Hepatocyte (in vitro differentiated cells): Measurements from ENCODE around the gene REEP5. TPM values are rescaled to one million over a fixed set of nuclear protein-coding genes. Genes with fewer than 3 reads are reported as not detected.
"Not testable (repeated sequence)": the region's sequence is repeated elsewhere in the genome, so short reads cannot be mapped to it uniquely, and the experiment has no call there.

Experiments used
- DNase-seq: peaks from one replicate; pipeline ENCODE4 v3.0.0-alpha.2; 2016; ENCODE audit warnings: low spot score
- H2AFZ ChIP-seq: fragments of 200-600 bp; sonication (generic); 2 replicates; pipeline ENCODE4 v1.6.0; 2016; ENCODE audit warnings: antibody characterized with exemption, mild to moderate bottlenecking
- H3K27ac ChIP-seq: fragments of 200-600 bp; sonication (generic); 2 replicates; pipeline ENCODE4 v1.5.1; 2016; ENCODE audit warnings: mild to moderate bottlenecking
- H3K27me3 ChIP-seq: fragments of 200-600 bp; sonication (generic); 2 replicates; pipeline ENCODE4 v1.6.1; 2016
- H3K36me3 ChIP-seq: fragments of 200-600 bp; sonication (generic); replicated peaks from 2 replicates; pipeline ENCODE4 v1.5.1; 2016; ENCODE audit warnings: low read depth; ENCODE audit not compliant: insufficient read depth
- H3K4me1 ChIP-seq: fragments of 200-600 bp; sonication (generic); 2 replicates; pipeline ENCODE4 v1.5.1; 2016; ENCODE audit warnings: mild to moderate bottlenecking, moderate library complexity; ENCODE audit not compliant: insufficient read depth
- H3K4me2 ChIP-seq: fragments of 200-600 bp; sonication (generic); 2 replicates; pipeline ENCODE4 v1.6.0; 2016
- H3K4me3 ChIP-seq: fragments of 200-600 bp; sonication (generic); 2 replicates; pipeline ENCODE4 v1.5.1; 2016; ENCODE audit warnings: mild to moderate bottlenecking
- H3K79me2 ChIP-seq: fragments of 200-600 bp; sonication (generic); 2 replicates; pipeline ENCODE4 v1.6.0; 2017; ENCODE audit warnings: mild to moderate bottlenecking
- H3K9me2 ChIP-seq: fragments of 200-600 bp; sonication (generic); replicated peaks from 2 replicates; pipeline ENCODE4 v1.6.0; 2017; ENCODE audit warnings: mild to moderate bottlenecking; ENCODE audit not compliant: insufficient read depth
- H3K9me3 ChIP-seq: fragments of 200-600 bp; sonication (generic); 2 replicates; pipeline ENCODE4 v1.5.1; 2016; ENCODE audit warnings: low read depth, mild to moderate bottlenecking
- H4K20me1 ChIP-seq: fragments of 200-600 bp; sonication (generic); 2 replicates; pipeline ENCODE4 v1.6.0; 2016; ENCODE audit warnings: mild to moderate bottlenecking; ENCODE audit not compliant: insufficient read depth, poor library complexity, severe bottlenecking
- EZH2 ChIP-seq: fragments of 200-600 bp; sonication (generic); IDR thresholded peaks from 2 replicates; pipeline ENCODE4 v1.6.1; 2016; ENCODE audit warnings: antibody characterized with exemption, mild to moderate bottlenecking, borderline replicate concordance
- EZH2phosphoT487 ChIP-seq: fragments of 200-600 bp; sonication (generic); IDR thresholded peaks from one replicate; pipeline ENCODE4 v1.6.1; 2018; ENCODE audit warnings: antibody characterized with exemption, mild to moderate bottlenecking, low read depth, moderate library complexity; ENCODE audit not compliant: unreplicated experiment, severe bottlenecking
- WGBS: methylation state at CpG from one replicate; pipeline ENCODE4 v1.1.6; 2016; ENCODE audit warnings: low lambda C conversion rate; ENCODE audit errors: missing lambda C conversion rate; 5-methylcytosine and 5-hydroxymethylcytosine counted together
- polyA plus RNA-seq: library from polyadenylated mRNA; unstranded; fragments of >200 nt; fragmentation: Nextera tagmentation; extraction: Ambion mirVana; gene quantifications from 2 replicates; pipeline ENCODE4 v1.2.1, GENCODE V29; 2016
- total RNA-seq: library from RNA; depleted of rRNA; stranded (reverse); fragments of >200 nt; gene quantifications from 2 replicates; pipeline ENCODE4 v1.2.3, GENCODE V29; 2014
- TF ChIP-seq, protein P1 (sequence below): fragments of 200-600 bp; sonication (generic); IDR thresholded peaks from 2 replicates; pipeline ENCODE4 v1.5.1; 2016; ENCODE audit warnings: antibody characterized with exemption, mild to moderate bottlenecking; ENCODE audit not compliant: poor library complexity

REEP5 gene
- total and polyA plus RNA-seq, 2 experiments from 2014 or later: 57.3 to 208 TPM

DNA sequence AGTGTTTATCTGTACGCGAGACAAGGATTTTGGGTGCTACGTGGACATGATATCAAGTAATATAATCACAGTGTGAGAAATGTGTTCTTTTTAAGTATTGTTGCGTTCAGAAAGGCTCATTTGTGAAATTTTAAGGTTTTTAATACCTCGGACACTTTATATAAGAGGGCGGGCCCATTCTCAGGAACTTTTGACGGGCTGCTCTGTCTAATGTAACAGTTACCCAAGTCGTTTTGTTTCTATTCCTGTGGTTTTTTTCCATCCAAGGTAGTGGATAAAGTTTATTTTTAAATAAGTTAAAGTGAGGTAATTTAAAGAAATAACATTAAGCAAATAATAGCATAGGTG lies 60.4 kb downstream of the REEP5 start:
- 2% methylated on average over 8 of the region's 8 CpGs for WGBS
- Histone ChIP-seq H3K4me3 (peak overlapping the region; percentile 65), H3K36me3 (no peaks in the 10 kb centered on the region), H2AFZ (peak overlapping the region; percentile 51), H3K9me2 (no peaks in the 10 kb centered on the region), H3K9me3 (no peaks in the 10 kb centered on the region), H3K4me1 (peaks cover 19% of the 10 kb centered on the region), H4K20me1 (peaks cover 9% of the 10 kb centered on the region), H3K79me2 (peaks cover 45% of the 10 kb centered on the region), H3K27ac (peak overlapping the region; percentile 89), H3K4me2 (peak overlapping the region; percentile 91), H3K27me3 (no peaks in the 10 kb centered on the region)
- TF ChIP-seq, protein P1, sequence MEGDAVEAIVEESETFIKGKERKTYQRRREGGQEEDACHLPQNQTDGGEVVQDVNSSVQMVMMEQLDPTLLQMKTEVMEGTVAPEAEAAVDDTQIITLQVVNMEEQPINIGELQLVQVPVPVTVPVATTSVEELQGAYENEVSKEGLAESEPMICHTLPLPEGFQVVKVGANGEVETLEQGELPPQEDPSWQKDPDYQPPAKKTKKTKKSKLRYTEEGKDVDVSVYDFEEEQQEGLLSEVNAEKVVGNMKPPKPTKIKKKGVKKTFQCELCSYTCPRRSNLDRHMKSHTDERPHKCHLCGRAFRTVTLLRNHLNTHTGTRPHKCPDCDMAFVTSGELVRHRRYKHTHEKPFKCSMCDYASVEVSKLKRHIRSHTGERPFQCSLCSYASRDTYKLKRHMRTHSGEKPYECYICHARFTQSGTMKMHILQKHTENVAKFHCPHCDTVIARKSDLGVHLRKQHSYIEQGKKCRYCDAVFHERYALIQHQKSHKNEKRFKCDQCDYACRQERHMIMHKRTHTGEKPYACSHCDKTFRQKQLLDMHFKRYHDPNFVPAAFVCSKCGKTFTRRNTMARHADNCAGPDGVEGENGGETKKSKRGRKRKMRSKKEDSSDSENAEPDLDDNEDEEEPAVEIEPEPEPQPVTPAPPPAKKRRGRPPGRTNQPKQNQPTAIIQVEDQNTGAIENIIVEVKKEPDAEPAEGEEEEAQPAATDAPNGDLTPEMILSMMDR: no peak
- TF ChIP-seq EZH2 (no peak), EZH2phosphoT487 (no peak)
- DNase-seq: no peak

DNA sequence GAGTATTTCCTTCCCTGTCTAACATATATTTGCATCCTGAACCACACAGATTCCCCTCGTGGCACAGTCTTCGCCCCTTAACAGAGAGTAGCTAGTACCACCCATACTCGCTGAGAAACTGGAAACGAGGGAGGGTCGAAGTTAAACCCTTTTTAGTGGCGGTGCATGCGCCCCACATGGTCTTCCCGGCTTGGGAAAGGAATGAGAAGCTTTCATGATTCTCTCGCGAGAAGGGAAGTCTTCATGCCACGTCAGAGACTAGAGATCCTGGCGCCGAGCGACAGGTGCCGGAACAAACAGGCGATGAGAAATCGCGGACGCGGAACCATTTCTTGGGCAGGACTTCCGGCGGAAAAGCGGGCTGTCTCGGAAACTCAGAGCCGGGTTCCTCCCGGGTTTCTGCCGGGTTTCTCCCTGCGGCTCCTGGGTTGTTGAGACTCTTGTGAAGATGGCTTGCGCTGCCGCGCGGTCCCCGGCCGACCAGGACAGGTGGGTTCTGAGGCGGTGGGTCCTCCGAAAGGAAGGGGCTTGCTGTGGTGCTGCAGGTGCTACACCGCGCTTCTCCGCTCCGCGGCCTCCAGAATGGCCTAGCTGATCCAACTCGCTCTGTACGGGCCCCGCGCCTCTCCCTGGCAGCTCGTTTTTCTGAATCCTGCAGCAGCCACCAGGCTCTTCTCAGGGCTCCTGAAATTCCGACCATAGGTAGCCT lies 60.9 kb downstream of the REEP5 start, which contains the start of gene SRP19:
SRP19 (plus strand) TSS at position 359 of the 709 bp plus-strand sequence; CDS start at position 449, 90 bp downstream.
- peak within 1 kb of the TSS; percentile 97 for H2AFZ ChIP-seq
- no peaks in the 10 kb centered on the region for H3K9me3 ChIP-seq
- peak; percentile 97 for DNase-seq
- H3K79me2 ChIP-seq: peaks cover 45% of the 10 kb centered on the region
- WGBS: 2% methylated on average over 47 of the region's 47 CpGs
- peak within 1 kb of the TSS; percentile 65 for H3K4me3 ChIP-seq
- TF ChIP-seq EZH2 (no peak), EZH2phosphoT487 (no peak)
- TF ChIP-seq, protein P1: no peak
- H3K27ac ChIP-seq: peak within 1 kb of the TSS; percentile 93
- H3K27me3 ChIP-seq: no peaks in the 10 kb centered on the region
- peaks cover 19% of the 10 kb centered on the region for H3K4me1 ChIP-seq
- H4K20me1 ChIP-seq: peaks cover 9% of the 10 kb centered on the region
- peak within 1 kb of the TSS; percentile 91 for H3K4me2 ChIP-seq
- H3K9me2 ChIP-seq: no peaks in the 10 kb centered on the region
- no peaks in the 10 kb centered on the region for H3K36me3 ChIP-seq

DNA sequence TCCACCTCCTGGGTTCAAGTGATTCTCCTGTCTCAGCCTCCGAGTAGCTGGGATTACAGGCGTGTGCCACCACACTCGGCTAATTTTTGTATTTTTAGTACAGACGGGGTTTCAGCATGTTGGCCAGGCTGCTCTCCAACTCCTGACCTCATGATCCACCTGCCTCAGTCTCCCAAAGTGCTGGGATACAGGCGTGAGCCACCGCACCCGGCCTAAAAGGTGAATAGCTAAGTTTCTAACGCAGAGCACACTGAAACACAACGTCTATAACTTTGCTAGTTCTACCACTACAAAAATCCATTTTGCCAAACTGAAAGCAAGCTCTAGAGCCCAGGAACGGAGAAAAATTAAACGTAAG lies 61.5 kb downstream of the REEP5 start:
- not testable (repeated sequence) for H4K20me1 ChIP-seq, H3K9me2 ChIP-seq, H3K9me3 ChIP-seq, H3K36me3 ChIP-seq, H3K27me3 ChIP-seq, DNase-seq
- H3K27ac ChIP-seq: peak overlapping the region; percentile 93
- 89% methylated on average over 11 of the region's 11 CpGs for WGBS
- H2AFZ ChIP-seq: peak overlapping the region; percentile 97
- peak overlapping the region; percentile 30 for H3K4me3 ChIP-seq
- H3K4me1 ChIP-seq: peaks cover 19% of the 10 kb centered on the region
- peak overlapping the region; percentile 81 for H3K4me2 ChIP-seq
- peaks cover 41% of the 10 kb centered on the region for H3K79me2 ChIP-seq

DNA sequence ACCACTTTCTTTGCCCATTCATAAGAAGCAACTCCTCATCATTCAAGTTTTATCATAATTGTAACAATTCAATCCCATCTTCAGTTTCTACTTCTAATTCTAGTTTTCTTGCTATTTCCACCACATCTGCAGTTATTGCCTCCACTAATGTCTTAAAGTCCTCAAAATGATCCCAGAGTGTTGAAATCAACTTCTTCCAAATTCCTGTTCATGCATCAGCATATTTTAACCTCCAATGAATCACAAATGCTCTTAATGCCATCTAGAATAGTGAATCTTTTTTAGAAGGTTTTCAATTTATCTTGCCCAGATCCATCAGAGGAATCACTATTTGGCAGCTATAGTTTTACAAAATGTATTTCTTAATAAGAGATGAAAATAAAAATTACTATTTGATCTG lies 64.2 kb downstream of the REEP5 start:
- Histone ChIP-seq H3K27ac (no peak overlapping the region), H3K79me2 (peaks cover 15% of the 10 kb centered on the region), H3K27me3 (no peaks in the 10 kb centered on the region), H2AFZ (no peak overlapping the region), H3K9me2 (no peaks in the 10 kb centered on the region), H4K20me1 (no peaks in the 10 kb centered on the region), H3K9me3 (no peaks in the 10 kb centered on the region), H3K36me3 (no peaks in the 10 kb centered on the region), H3K4me3 (no peak overlapping the region), H3K4me1 (peaks cover 10% of the 10 kb centered on the region), H3K4me2 (no peak overlapping the region)
- no peak for DNase-seq
- TF ChIP-seq EZH2: no peak
- TF ChIP-seq EZH2phosphoT487: no peak
- TF ChIP-seq, protein P1: no peak
